Upper lobe of left lung (tissue), 4 donors: ENCODE data around the gene CDC73.

ENCODE experiments used
- CTCF ChIP-seq, 6 experiments: fragments of 450-650 bp in 4 of 6; fragments of 200-600 bp in 2 of 6; sonication (generic) in 2 of 6; IDR thresholded peaks; one replicate each; pipeline ENCODE4 v1.5.1; 2016 to 2019; ENCODE audit warnings: antibody characterized with exemption in 6 of 6
- POLR2A ChIP-seq, 4 donors: fragments of 450-650 bp; IDR thresholded peaks; one replicate each; pipeline ENCODE4 v1.5.1; 2016 to 2017; ENCODE audit warnings: antibody characterized with exemption in 4 of 4, mild to moderate bottlenecking in 2 of 4
- POLR2AphosphoS5 ChIP-seq, 2 donors: sonication (generic); formaldehyde crosslinking; IDR thresholded peaks; one replicate each; pipeline ENCODE4 v1.5.1; 2017; ENCODE audit warnings: antibody characterized with exemption in 2 of 2

- no peak for TF ChIP-seq CTCF (IDR thresholded peaks at IDR 0.05)
- TF ChIP-seq POLR2A (IDR thresholded peaks at IDR 0.05), result no peak
- no peak for TF ChIP-seq POLR2AphosphoS5 (IDR thresholded peaks at IDR 0.05)
Observed at GRCh38 chr1:193221651-193222050, 99.8 kb downstream of the CDC73 start.
